Endothelial cell of umbilical vein (primary cell): ENCODE data around the gene IL17REL.

Experiments
- CTCF ChIP-seq, 2 donors: IDR thresholded peaks; 1 replicate in 1 of 2; 2 replicates in 1 of 2; pipeline ENCODE4 v1.5.1; 2011; ENCODE audit warnings: low read length in 2 of 2, mild to moderate bottlenecking in 2 of 2, moderate library complexity in 2 of 2, control low read depth in 1 of 2, inconsistent platforms in 1 of 2, low read depth in 1 of 2; ENCODE audit not compliant: insufficient read depth in 1 of 2; ENCODE audit errors: extremely low read depth in 1 of 2
- MYC ChIP-seq: IDR thresholded peaks from one replicate; pipeline ENCODE4 v1.6.1; 2011; ENCODE audit warnings: mild to moderate bottlenecking, low read depth, low read length
- POLR2A ChIP-seq: IDR thresholded peaks from 2 replicates; pipeline ENCODE4 v1.6.1; 2012; ENCODE audit warnings: low read depth, mild to moderate bottlenecking, control low read depth, low read length
- POLR2AphosphoS5 ChIP-seq: IDR thresholded peaks from 2 replicates; pipeline ENCODE4 v1.6.1; 2012; ENCODE audit warnings: low read depth, mild to moderate bottlenecking, control low read depth, low read length, moderate library complexity; ENCODE audit not compliant: insufficient read depth

GRCh38 chr22:49975543-49976389, 36.8 kb downstream of the IL17REL start:
- TF ChIP-seq CTCF (IDR thresholded peaks at IDR 0.05; ENCODE audit: extremely low read depth in 1 of 2, insufficient read depth in 1 of 2, low read depth in 1 of 2, low read length in 2 of 2) (no peak), POLR2AphosphoS5 (no peak), POLR2A (no peak), MYC (no peak)
